ENCODE data around the gene RCN2.

RCN2 gene

GRCh38 chr15:76972389-76973361 lies 41.1 kb downstream of the RCN2 start:
- in situ Hi-C loops (cut with MboI; ENCODE audit: low sequenced_read_pairs), result no loop called here

GRCh38 chr15:76973362-76973743 lies 41.8 kb downstream of the RCN2 start:
- in situ Hi-C loops (cut with MboI; ENCODE audit: low sequenced_read_pairs), result no loop called here

DNA sequence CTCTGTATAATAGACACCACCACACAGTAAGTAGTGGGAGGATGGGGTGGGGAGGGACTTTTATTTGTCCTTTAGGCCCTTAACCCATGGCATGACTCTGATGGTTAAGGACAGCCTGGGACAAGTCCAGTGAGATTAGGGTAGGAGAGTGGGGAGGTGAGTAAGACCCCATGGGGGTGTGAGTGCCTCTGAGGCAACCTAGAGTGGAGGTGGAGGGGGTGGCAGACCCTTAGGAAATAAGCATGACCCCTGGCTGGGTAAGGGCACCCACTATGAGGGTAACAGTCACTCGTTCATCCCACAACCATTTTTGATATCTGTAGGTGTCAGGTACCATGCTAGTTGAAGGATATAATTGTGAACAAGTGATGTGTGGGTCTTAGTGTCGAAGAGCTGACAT lies 42.4 kb downstream of the RCN2 start:
- in situ Hi-C loops (cut with MboI; ENCODE audit: low sequenced_read_pairs), result no loop called here

DNA sequence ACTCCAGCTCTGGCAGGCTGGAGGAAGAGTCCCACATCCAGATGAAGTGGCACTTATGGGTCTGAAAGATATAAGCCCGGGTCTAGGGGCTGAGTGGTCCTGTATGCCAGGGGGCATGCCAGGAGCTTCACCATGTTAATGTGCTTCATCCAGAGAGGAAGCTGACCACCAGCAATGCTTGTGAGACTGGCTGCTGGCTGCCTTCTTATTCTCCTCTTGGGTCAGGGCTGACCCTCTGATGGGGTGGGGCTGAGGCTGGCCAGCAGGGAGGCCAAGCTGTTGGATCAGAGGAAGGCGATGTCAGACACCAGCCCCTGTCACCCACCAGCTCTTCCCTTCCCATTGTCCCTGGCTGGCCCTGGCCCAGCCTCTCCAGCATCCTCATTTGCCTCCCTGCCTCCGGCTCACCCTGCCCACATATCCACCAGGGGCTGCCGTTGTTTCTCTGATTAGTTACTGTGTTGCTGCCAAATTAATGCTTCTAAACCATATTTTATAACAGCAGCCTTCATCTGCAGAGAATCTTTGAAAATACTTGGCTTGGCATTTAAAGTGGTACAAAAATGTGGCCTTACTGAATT lies 43.0 kb downstream of the RCN2 start:
- in situ Hi-C loops (cut with MboI; ENCODE audit: low sequenced_read_pairs), result no loop called here

DNA sequence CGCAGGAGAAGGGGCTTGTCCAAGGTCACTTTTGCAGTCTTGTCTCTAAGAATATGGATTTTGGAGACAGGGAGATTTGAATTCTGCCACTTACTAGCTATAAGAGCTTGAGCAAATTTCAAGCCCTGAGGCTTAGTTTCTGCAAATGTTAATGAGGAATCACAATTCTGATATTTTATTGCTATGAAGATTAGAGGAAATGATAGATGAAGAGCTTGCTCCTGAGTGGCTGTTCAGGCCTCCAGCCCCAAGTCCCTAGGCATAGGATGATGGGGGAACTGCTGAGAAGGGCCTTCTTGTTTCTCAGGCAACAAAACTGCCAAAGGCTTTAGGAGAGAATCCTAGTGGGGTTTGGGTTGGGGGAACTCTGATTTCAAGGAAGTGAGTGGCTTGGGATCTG lies 44.6 kb downstream of the RCN2 start:
- in situ Hi-C loops (cut with MboI; ENCODE audit: low sequenced_read_pairs), result no loop called here

DNA sequence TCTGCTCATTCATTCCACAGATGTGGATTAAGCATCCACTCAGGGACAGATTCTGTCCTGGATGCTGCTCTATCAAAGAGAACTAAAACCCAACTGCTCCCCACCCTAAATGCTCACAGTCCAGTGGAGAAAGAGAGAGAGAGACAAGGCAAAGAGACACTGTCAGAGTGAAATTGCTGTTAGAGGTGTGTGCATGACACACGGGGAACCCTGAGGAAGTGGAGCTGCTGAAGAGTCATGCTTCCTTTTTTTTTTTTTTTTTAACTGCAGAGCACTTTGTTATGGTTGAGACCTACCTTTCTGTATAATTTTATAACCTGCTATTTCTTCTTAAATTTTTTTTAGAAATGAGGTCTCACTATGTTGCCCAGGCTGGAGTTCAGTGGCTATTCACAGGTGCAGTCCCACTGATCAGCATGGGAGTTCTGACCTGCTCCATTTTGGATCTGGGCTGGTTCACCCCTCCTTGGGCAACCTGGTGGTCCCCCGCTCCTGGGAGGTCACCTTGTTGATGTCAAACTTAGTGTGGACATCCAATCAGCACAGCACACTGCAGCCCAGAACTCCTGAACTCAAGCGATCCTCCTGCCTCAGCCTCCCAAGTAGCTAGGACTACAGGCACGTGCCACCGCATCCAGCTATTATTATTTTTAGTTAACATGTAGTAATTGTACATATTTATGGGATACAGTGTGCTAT lies 45.2 kb downstream of the RCN2 start:
- in situ Hi-C loops (cut with MboI; ENCODE audit: low sequenced_read_pairs), result no loop called here

- in situ Hi-C loops (cut with MboI; ENCODE audit: low sequenced_read_pairs), result no loop called here
These were observed 47.2 kb downstream of the RCN2 start for GRCh38 chr15:76978522-76979330.

GRCh38 chr15:76979331-76979925 lies 47.9 kb downstream of the RCN2 start:
- in situ Hi-C loops (cut with MboI; ENCODE audit: low sequenced_read_pairs), result no loop called here

DNA sequence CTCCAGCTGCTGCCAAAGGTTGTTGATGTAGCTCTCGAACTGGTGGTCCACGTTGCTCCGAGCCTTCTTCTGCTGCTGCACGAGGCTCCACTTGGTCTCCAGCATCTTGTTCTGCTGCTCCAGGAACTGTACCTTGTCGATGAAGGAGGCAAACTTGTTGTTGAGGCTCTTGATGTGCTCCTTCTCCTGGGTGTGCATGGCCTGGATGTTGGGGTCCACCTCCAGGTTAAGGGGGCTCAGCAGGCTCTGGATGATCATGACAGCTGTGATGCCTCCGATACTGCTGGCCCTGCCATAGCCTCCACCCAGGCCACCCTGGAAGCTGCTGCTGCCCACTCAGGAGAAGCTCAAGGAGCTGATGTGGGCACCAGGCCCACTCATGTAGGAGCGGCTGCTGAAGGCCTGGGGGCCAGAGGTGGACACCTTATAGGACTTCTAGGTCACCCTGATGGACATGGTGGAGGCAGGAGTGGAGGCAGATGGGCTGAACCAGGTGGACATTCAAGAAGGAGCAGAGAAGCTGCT lies 48.5 kb downstream of the RCN2 start:
- in situ Hi-C loops (cut with MboI; ENCODE audit: low sequenced_read_pairs), result no loop called here

GRCh38 chr15:76982356-76982755 lies 50.8 kb downstream of the RCN2 start:
- in situ Hi-C loops (cut with MboI; ENCODE audit: low sequenced_read_pairs), result no loop called here

- in situ Hi-C loops (cut with MboI; ENCODE audit: low sequenced_read_pairs), result no loop called here
These were observed 51.2 kb downstream of the RCN2 start for GRCh38 chr15:76982756-76983155.

GRCh38 chr15:76983590-76984375 lies 52.2 kb downstream of the RCN2 start:
- in situ Hi-C loops (cut with MboI; ENCODE audit: low sequenced_read_pairs), result no loop called here

DNA sequence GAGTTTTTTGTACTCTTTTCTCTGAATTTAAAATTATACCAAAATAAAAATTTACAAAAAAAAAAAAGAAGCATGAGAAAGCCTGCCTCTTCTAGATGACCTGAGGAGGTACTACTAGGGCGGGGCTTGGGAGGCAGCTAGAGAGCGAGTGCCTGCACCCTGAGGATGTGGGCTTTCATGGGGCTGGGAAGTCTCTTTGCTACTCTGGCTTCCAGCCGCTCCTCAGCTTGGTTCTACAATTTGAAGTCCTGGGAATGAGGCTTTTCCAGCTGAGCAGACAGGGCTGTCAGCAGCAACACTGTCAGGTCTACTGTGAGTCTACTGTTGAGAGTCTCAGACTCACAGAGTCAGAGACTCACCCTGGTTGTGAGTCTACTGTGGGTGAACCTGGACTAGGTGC lies 55.2 kb downstream of the RCN2 start:
- in situ Hi-C loops (cut with MboI; ENCODE audit: low sequenced_read_pairs), result no loop called here

DNA sequence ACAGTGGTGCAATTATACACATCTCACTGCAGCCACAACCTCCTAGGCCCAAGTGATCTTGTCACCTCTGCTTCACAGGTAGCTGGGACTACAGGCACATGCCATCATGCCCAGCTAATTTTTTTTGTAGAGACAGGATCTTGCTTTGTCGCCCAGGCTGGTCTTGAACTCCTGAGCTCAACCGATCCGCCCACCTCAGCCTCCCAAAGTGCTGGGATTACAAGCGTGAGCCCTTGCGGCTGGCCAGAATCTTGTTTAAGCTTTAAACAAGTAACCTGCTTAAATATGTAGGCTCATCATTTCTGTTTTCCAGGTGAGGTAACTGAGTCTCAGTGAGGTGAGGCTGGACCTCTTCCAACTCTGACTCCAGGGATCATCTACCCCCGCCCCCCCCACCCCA lies 55.7 kb downstream of the RCN2 start:
- in situ Hi-C loops (cut with MboI; ENCODE audit: low sequenced_read_pairs), result no loop called here

DNA sequence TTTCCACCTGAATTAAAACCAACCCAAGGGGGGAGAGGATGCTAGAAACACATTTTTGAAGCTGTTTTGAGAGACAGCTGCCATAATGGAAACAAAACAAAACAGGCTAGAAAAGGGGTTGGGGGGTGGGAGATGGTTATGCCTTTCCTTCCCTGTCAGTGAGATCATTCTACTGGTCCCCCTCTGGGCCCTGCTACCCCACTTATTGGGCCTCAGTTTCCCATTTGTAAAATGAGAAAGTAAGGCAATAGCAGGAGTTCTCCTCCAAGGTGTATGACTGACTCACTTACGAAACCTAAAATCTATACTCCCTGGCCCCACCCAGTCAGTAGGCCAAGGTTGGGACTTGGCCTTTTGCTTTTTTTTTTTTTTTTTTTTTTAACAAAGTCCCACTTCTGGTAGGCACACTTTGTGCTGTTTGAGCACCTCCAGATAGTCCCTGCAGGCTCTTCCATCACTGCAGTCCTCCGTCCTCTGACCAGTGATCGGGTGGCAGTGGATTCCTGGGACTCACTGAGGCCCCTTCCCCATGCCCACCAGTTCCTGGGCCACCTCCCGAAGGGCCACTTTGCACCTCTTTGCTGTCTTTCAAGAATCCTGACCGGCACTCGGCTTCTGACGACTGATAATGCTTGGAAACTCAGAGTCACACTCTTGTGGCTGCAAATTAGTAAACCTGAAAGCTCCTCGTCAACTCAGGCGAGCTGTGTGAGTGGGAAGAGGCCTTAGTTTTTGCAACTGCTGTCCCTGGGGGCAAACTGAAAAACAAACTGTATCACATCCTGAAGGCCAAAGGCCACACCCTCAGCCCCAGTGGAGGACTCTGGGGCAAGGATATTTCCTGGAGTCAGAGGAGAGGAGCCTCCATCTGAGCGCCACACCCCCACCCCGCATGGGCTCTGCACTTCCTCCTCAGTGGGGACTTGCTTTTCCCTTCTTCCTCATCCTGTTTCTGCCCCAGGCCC lies 56.6 kb downstream of the RCN2 start:
- in situ Hi-C loops (cut with MboI; ENCODE audit: low sequenced_read_pairs), result no loop called here

DNA sequence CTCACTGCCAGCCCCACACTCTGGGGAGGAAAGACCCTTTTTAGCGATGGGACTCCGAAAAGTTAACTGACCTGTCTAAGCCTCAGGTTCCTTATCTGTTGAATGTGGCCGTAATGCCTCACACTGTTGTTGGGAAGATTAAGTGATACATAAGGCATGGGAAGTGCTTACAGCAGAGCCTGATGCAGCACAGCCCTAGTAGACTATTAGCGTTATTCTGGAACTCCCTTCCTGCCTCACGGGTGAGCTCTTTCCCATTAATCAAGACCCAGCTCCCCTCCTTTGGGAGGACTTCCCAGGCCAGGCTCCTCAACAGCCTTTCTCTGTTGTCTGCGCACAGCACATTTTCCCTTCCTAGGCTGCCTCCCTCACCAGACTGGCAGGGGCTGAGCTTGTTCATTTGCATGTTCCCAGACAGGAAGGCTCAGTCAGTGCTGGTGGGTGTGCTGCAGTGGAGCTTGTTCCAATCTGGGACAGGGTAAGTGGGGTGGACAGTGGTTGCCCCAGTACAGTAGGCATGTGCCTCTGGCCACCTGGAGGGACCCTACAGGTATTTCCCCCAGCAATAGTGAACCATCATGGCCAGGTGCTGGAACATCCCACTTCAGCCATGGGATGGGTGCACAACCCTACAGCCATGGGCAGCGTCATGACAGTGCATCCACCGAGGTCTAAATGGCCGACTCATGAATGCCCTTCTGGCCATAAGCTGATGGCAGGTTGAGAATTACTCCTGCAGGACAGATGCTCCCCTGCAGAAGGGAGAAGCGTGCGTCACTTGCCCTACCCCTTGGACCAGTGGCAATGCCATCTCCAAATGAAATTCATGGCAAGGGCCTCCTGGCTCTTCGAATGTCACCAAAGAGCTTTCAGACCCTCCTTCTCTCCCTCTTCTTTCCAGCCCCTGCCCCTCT lies 57.6 kb downstream of the RCN2 start:
- in situ Hi-C loops (cut with MboI; ENCODE audit: low sequenced_read_pairs), result no loop called here

GRCh38 chr15:76991048-76991447 lies 59.5 kb downstream of the RCN2 start:
- in situ Hi-C loops (cut with MboI; ENCODE audit: low sequenced_read_pairs), result no loop called here

Measured in HL-60/S4 treated with retinoic acid at 250 ng/mL for 4 days and 3 days (cell line).